ENCODE measurements around the gene PRDM5.

- TF ChIP-seq EZH2 (IDR thresholded peaks at IDR 0.05; ENCODE audit: insufficient read depth, poor library complexity, severe bottlenecking) (no peak), EZH2phosphoT487 (IDR thresholded peaks at IDR 0.05; ENCODE audit: insufficient read depth, low read depth) (no peak)
Observed at GRCh38 chr4:120814886-120815285, 107.6 kb downstream of the PRDM5 start.

Data from GM23248 (cell line).